Measurements from ENCODE around the gene CEP128.

- TF ChIP-seq CTCF (IDR thresholded peaks at IDR 0.05) (no peak), POLR2A (IDR thresholded peaks at IDR 0.05) (no peak)
These were observed 363.9 kb downstream of the CEP128 start for GRCh38 chr14:80577599-80577998.
